ENCODE measurements around the gene TLX2. TPM values are rescaled to one million over a fixed set of nuclear protein-coding genes. Genes with fewer than 3 reads are reported as not detected.

The TLX2 gene
- total and polyA plus RNA-seq, 2 of the 13 experiments (the other 11 are each of a cell fraction or from before 2014, with no cell fraction given), result 0.05 to 0.20 TPM

- TF ChIP-seq AGO2 (optimal IDR thresholded peaks at IDR 0.05; ENCODE audit: low read depth, low read length), result peak; percentile 91
- no peak for TF ChIP-seq KLF9 (CRISPR knock-in tag; IDR thresholded peaks at IDR 0.05; ENCODE audit: low read depth)
- TF ChIP-seq, protein P1, sequence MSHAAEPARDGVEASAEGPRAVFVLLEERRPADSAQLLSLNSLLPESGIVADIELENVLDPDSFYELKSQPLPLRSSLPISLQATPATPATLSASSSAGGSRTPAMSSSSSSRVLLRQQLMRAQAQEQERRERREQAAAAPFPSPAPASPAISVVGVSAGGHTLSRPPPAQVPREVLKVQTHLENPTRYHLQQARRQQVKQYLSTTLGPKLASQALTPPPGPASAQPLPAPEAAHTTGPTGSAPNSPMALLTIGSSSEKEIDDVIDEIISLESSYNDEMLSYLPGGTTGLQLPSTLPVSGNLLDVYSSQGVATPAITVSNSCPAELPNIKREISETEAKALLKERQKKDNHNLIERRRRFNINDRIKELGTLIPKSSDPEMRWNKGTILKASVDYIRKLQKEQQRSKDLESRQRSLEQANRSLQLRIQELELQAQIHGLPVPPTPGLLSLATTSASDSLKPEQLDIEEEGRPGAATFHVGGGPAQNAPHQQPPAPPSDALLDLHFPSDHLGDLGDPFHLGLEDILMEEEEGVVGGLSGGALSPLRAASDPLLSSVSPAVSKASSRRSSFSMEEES (CRISPR knock-in tag; IDR thresholded peaks at IDR 0.05), result peak; percentile 35; the same call in 1 of the 2 replicates
- no peak for TF ChIP-seq U2AF1 (optimal IDR thresholded peaks at IDR 0.05; ENCODE audit: low read depth, low read length)
- TF ChIP-seq PAWR (CRISPR knock-in tag; IDR thresholded peaks at IDR 0.05; ENCODE audit: borderline replicate concordance), result no peak
- TF ChIP-seq RFX1 (IDR thresholded peaks at IDR 0.05), result no peak
- TF ChIP-seq BCL3 (CRISPR knock-in tag; IDR thresholded peaks at IDR 0.05), result no peak
- TF ChIP-seq HNF1B (CRISPR knock-in tag; IDR thresholded peaks at IDR 0.05), result peak; percentile 70
- TF ChIP-seq MEIS2 (CRISPR knock-in tag; IDR thresholded peaks at IDR 0.05), result no peak
- TF ChIP-seq, protein P2, sequence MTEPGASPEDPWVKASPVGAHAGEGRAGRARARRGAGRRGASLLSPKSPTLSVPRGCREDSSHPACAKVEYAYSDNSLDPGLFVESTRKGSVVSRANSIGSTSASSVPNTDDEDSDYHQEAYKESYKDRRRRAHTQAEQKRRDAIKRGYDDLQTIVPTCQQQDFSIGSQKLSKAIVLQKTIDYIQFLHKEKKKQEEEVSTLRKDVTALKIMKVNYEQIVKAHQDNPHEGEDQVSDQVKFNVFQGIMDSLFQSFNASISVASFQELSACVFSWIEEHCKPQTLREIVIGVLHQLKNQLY (CRISPR knock-in tag; IDR thresholded peaks at IDR 0.05), result no peak
- TF ChIP-seq ISX (CRISPR knock-in tag; conservative IDR thresholded peaks at IDR 0.05), result no peak
- TF ChIP-seq KLF13 (CRISPR knock-in tag; IDR thresholded peaks at IDR 0.05), result no peak
- no peak for TF ChIP-seq ZNF549 (CRISPR knock-in tag; IDR thresholded peaks at IDR 0.05)
- no peak for TF ChIP-seq HOXA9 (CRISPR knock-in tag; IDR thresholded peaks at IDR 0.05; ENCODE audit: borderline replicate concordance)
- no peak for TF ChIP-seq SP4 (CRISPR knock-in tag; IDR thresholded peaks at IDR 0.05)
- TF ChIP-seq, protein P3, sequence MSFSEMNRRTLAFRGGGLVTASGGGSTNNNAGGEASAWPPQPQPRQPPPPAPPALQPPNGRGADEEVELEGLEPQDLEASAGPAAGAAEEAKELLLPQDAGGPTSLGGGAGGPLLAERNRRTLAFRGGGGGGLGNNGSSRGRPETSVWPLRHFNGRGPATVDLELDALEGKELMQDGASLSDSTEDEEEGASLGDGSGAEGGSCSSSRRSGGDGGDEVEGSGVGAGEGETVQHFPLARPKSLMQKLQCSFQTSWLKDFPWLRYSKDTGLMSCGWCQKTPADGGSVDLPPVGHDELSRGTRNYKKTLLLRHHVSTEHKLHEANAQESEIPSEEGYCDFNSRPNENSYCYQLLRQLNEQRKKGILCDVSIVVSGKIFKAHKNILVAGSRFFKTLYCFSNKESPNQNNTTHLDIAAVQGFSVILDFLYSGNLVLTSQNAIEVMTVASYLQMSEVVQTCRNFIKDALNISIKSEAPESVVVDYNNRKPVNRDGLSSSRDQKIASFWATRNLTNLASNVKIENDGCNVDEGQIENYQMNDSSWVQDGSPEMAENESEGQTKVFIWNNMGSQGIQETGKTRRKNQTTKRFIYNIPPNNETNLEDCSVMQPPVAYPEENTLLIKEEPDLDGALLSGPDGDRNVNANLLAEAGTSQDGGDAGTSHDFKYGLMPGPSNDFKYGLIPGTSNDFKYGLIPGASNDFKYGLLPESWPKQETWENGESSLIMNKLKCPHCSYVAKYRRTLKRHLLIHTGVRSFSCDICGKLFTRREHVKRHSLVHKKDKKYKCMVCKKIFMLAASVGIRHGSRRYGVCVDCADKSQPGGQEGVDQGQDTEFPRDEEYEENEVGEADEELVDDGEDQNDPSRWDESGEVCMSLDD (CRISPR knock-in tag; IDR thresholded peaks at IDR 0.05; ENCODE audit: borderline replicate concordance), result no peak
- TF ChIP-seq TBL1XR1 (IDR thresholded peaks at IDR 0.05; ENCODE audit: borderline replicate concordance, low read length, partially characterized antibody), result no peak
- peak; percentile 31; the same call in 1 of the 2 replicates for TF ChIP-seq HDAC1 (CRISPR knock-in tag; IDR thresholded peaks at IDR 0.05)
- no peak for TF ChIP-seq ADNP (CRISPR knock-in tag; IDR thresholded peaks at IDR 0.05)
- TF ChIP-seq BHLHE40 (IDR thresholded peaks at IDR 0.05; ENCODE audit: low read length), result no peak
- no peak for TF ChIP-seq MAZ (IDR thresholded peaks at IDR 0.05; ENCODE audit: borderline replicate concordance, low read depth, low read length)
- peak; percentile 48; the same call in 1 of the 2 replicates for TF ChIP-seq MAZ (CRISPR knock-in tag; IDR thresholded peaks at IDR 0.05; ENCODE audit: low read depth)
- TF ChIP-seq NFE2L1 (CRISPR knock-in tag; IDR thresholded peaks at IDR 0.05; ENCODE audit: borderline replicate concordance), result no peak
Observed at GRCh38 chr2:74512744-74513604, 1.3 kb upstream of the TLX2 start (continued).

All from HepG2 (cell line).